Prostate gland (tissue), 2 donors: ENCODE measurements around the gene MED22. TPM values are rescaled to one million over a fixed set of nuclear protein-coding genes. Genes with fewer than 3 reads are reported as not detected.

Source experiments
- DNase-seq: peaks from one replicate; pipeline ENCODE4 v3.0.0-alpha.2; 2019; ENCODE audit warnings: low spot score
- H3K27ac ChIP-seq, 2 donors: fragments of 200-600 bp; sonication (generic); 2 replicates each; pipeline ENCODE4 v1.5.1; 2017 to 2019
- H3K27me3 ChIP-seq: fragments of 200-600 bp; sonication (generic); replicated peaks from 2 replicates; pipeline ENCODE4 v1.5.1; 2019; ENCODE audit not compliant: insufficient read depth
- H3K36me3 ChIP-seq, 2 donors: fragments of 200-600 bp; sonication (generic); 1 replicate in 1 of 2; 2 replicates in 1 of 2; pipeline versions ENCODE4 v1.5.1 to v1.8.1; 2017 to 2019
- H3K4me1 ChIP-seq: fragments of 200-600 bp; sonication (generic); replicated peaks from 2 replicates; pipeline ENCODE4 v1.5.1; 2019
- H3K4me3 ChIP-seq, 2 donors: fragments of 200-600 bp; sonication (generic); 2 replicates each; pipeline ENCODE4 v1.5.1; 2017 to 2019
- H3K9me3 ChIP-seq: fragments of 200-600 bp; sonication (generic); 2 replicates; pipeline ENCODE4 v1.5.1; 2017
- CTCF ChIP-seq, 4 experiments: fragments of 200-600 bp in 2 of 4; fragments of 450-650 bp in 2 of 4; sonication (generic) in 2 of 4; IDR thresholded peaks; 1 replicate in 3 of 4; 2 replicates in 1 of 4; pipeline ENCODE4 v1.5.1; 2016 to 2019; ENCODE audit warnings: antibody characterized with exemption in 4 of 4, mild to moderate bottlenecking in 2 of 4, moderate library complexity in 2 of 4
- POLR2A ChIP-seq: fragments of 450-650 bp; IDR thresholded peaks from one replicate; pipeline ENCODE4 v1.6.1; 2016; ENCODE audit warnings: antibody characterized with exemption, mild to moderate bottlenecking
- POLR2AphosphoS5 ChIP-seq: sonication (generic); formaldehyde crosslinking; IDR thresholded peaks from one replicate; pipeline ENCODE4 v1.6.1; 2017; ENCODE audit warnings: antibody characterized with exemption
- WGBS: methylation state at CpG from one replicate; pipeline ENCODE4 v1.1.5; 2018; 5-methylcytosine and 5-hydroxymethylcytosine counted together
- intact Hi-C: fragments of 100-400 bp; cut with DNase I; formaldehyde crosslinking; loops from one replicate; pipeline ENCODE4 v1.14.2; 2022
- total RNA-seq, 2 donors: library from RNA; depleted of rRNA; stranded (reverse); fragments of >200 nt; gene quantifications; one replicate each; pipeline ENCODE4 v1.1.0, GENCODE V29; 2016

Gene MED22
- total RNA-seq, 2 donors from 2014 or later: 31.1 to 32.6 TPM

DNA sequence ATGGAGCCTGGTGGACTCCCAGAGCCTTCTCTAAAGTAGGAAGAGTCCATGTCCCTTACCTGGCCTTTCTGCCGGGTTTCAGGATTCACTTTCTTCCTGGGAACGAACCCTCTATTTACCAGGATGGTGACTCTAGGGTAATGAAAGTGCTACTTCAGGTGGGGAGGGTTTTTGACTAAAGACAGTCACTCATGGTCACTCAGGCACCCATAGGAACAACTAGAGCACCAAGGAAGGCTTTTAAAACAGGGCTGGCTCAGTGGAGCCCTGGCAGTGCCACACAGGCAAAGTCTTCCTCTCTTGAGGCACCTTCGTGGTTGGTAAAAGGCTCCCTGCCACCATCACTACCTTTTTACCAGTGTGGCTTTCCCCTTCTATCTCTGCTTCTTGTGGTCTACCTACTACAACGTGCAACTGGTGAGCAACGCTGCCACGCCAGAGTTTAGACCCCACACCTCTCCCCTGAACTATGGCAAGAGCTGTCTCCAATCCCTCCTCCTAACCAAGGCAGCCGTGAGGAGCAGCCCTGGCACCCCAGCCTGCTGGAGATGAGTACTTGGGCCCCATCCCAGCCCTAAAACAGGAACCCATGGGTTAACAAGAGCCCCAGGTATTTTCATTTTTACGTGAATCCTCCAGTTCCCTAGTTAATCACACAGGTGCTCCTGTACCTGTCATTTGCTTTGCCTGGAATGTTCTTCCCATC lies 4.9 kb upstream of the MED22 start:
- Histone ChIP-seq H3K27me3 (no peaks in the 10 kb centered on the region), H3K36me3 (peaks cover 15 to 16% of the 10 kb centered on the region in 2 donors), H3K4me1 (peaks cover 28% of the 10 kb centered on the region), H3K4me3 (no peak overlapping the region), H3K9me3 (no peaks in the 10 kb centered on the region), H3K27ac (no peak overlapping the region)
- DNase-seq: no peak
- intact Hi-C loops: no loop called here
- TF ChIP-seq POLR2A (no peak), POLR2AphosphoS5 (no peak)
- 70% methylated on average over 8 of the region's 8 CpGs for WGBS

GRCh38 chr9:133351908-133352634 lies 4.1 kb upstream of the MED22 start:
- intact Hi-C loops: no loop called here
- Histone ChIP-seq H3K4me1 (peaks cover 22% of the 10 kb centered on the region), H3K9me3 (no peaks in the 10 kb centered on the region), H3K4me3 (no peak overlapping the region), H3K27ac (no peak overlapping the region), H3K27me3 (no peaks in the 10 kb centered on the region), H3K36me3 (peaks cover 15 to 16% of the 10 kb centered on the region in 2 donors)
- WGBS: 71% methylated on average over 14 of the region's 14 CpGs
- no peak for DNase-seq
- TF ChIP-seq POLR2AphosphoS5 (no peak), CTCF (IDR thresholded peaks at IDR 0.05) (peak in 1 of 4 experiments; percentile 44)

GRCh38 chr9:133351526-133351907 lies 3.6 kb upstream of the MED22 start:
- WGBS: 89% methylated on average over 3 of the region's 3 CpGs
- intact Hi-C loops: no loop called here
- no peak overlapping the region for H3K27ac ChIP-seq
- no peaks in the 10 kb centered on the region for H3K9me3 ChIP-seq
- DNase-seq: no peak
- peaks cover 23% of the 10 kb centered on the region for H3K4me1 ChIP-seq
- H3K36me3 ChIP-seq: peaks cover 15 to 16% of the 10 kb centered on the region in 2 donors
- H3K4me3 ChIP-seq: no peak overlapping the region
- TF ChIP-seq POLR2A (no peak), POLR2AphosphoS5 (no peak), CTCF (IDR thresholded peaks at IDR 0.05) (no peak)
- H3K27me3 ChIP-seq: no peaks in the 10 kb centered on the region

GRCh38 chr9:133349965-133350616 lies 2.2 kb upstream of the MED22 start:
- H3K9me3 ChIP-seq: no peaks in the 10 kb centered on the region
- H3K4me1 ChIP-seq: peaks cover 20% of the 10 kb centered on the region
- no peak for DNase-seq
- peak overlapping the region in 1 of 2 donors; percentile 88 for H3K27ac ChIP-seq
- no peak overlapping the region for H3K4me3 ChIP-seq
- no peaks in the 10 kb centered on the region for H3K27me3 ChIP-seq
- no peak for TF ChIP-seq POLR2A
- no peak for TF ChIP-seq POLR2AphosphoS5
- TF ChIP-seq CTCF (IDR thresholded peaks at IDR 0.05): no peak
- whole genome bisulfite sequencing: 78% methylated on average over 15 of the region's 15 CpGs
- intact Hi-C loops: no loop called here
- peaks cover 15 to 16% of the 10 kb centered on the region in 2 donors for H3K36me3 ChIP-seq
